Neural progenitor cell (in vitro differentiated cells): ENCODE measurements around the gene KIAA0232.

Experiments
- EZH2 ChIP-seq: fragments of 200-600 bp; sonication (generic); IDR thresholded peaks from 2 replicates; pipeline ENCODE4 v1.6.1; 2017; ENCODE audit warnings: antibody characterized with exemption, mild to moderate bottlenecking, moderate library complexity
- EZH2phosphoT487 ChIP-seq: fragments of 200-600 bp; sonication (generic); IDR thresholded peaks from 2 replicates; pipeline ENCODE4 v1.6.1; 2017; ENCODE audit warnings: antibody characterized with exemption
- TF ChIP-seq, protein P1 (sequence below): fragments of 200-600 bp; sonication (generic); IDR thresholded peaks from 2 replicates; pipeline ENCODE4 v1.5.1; 2017; ENCODE audit warnings: antibody characterized with exemption, mild to moderate bottlenecking

DNA sequence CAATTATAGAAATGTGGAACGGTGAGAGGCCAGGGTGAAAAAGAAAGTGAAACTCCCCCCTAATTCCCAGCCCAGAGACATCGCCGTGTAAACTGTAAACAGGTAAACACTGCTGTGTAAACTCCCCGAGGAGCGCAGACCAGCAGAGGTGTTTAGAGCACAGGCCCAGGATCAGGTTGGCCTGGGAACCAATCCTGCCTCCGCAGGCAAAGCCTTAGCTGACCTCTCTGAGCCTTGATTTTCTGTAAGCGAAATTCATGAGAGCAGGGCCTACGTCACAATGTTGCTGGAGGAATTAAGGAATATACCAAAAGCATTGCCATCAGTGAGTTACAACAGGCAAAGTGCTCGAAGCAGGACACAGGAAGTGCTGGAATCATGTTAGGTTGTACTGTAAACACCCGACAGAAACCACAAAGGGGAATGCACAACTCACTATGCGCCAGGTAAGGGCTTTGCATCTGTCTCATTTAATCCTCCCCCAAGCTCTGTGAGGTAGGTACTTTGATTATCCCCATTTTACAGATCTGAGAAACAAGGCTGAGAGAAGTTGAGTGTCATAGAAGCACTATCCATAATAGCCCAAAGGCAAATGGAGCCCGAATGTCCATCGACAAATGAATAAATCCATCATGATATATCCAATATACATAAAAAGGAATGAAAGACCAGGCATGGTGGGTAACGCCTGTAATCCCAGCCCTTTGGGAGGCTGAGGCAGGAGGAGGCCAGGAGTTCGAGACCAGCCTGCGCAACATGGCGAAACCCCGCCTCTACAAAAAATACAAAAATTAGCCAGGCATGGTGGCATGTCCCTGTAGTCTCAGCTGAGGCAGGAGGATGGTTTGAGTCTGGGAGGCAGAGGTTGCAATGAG is 30.7 kb upstream of the KIAA0232 start:
- TF ChIP-seq, protein P1, sequence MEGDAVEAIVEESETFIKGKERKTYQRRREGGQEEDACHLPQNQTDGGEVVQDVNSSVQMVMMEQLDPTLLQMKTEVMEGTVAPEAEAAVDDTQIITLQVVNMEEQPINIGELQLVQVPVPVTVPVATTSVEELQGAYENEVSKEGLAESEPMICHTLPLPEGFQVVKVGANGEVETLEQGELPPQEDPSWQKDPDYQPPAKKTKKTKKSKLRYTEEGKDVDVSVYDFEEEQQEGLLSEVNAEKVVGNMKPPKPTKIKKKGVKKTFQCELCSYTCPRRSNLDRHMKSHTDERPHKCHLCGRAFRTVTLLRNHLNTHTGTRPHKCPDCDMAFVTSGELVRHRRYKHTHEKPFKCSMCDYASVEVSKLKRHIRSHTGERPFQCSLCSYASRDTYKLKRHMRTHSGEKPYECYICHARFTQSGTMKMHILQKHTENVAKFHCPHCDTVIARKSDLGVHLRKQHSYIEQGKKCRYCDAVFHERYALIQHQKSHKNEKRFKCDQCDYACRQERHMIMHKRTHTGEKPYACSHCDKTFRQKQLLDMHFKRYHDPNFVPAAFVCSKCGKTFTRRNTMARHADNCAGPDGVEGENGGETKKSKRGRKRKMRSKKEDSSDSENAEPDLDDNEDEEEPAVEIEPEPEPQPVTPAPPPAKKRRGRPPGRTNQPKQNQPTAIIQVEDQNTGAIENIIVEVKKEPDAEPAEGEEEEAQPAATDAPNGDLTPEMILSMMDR = no peak
- TF ChIP-seq EZH2phosphoT487 = no peak
- TF ChIP-seq EZH2 = no peak
